Endothelial cell of umbilical vein (primary cell): ENCODE measurements around the gene ZNF740.

Experiments used
- EZH2 ChIP-seq: IDR thresholded peaks from 2 replicates; pipeline ENCODE4 v1.6.1; 2012; ENCODE audit warnings: borderline replicate concordance, low read depth, mild to moderate bottlenecking, moderate library complexity, low read length, inconsistent platforms; ENCODE audit not compliant: severe bottlenecking
- FOS ChIP-seq: IDR thresholded peaks from 2 replicates; pipeline ENCODE4 v1.6.1; 2011; ENCODE audit warnings: mild to moderate bottlenecking, low read length, moderate library complexity, borderline replicate concordance; ENCODE audit not compliant: insufficient read depth
- GATA2 ChIP-seq: IDR thresholded peaks from 2 replicates; pipeline ENCODE4 v1.7.0; 2011; ENCODE audit warnings: low read depth, mild to moderate bottlenecking, moderate library complexity, mixed read lengths, low read length; ENCODE audit not compliant: insufficient read length, insufficient read depth
- JUN ChIP-seq: IDR thresholded peaks from 2 replicates; pipeline ENCODE4 v1.6.1; 2011; ENCODE audit warnings: borderline replicate concordance, low read depth; ENCODE audit not compliant: insufficient read length, insufficient read depth
- MYC ChIP-seq: IDR thresholded peaks from one replicate; pipeline ENCODE4 v1.6.1; 2011; ENCODE audit warnings: mild to moderate bottlenecking, low read depth, low read length
- POLR2A ChIP-seq: IDR thresholded peaks from 2 replicates; pipeline ENCODE4 v1.6.1; 2012; ENCODE audit warnings: low read depth, mild to moderate bottlenecking, control low read depth, low read length
- POLR2AphosphoS5 ChIP-seq: IDR thresholded peaks from 2 replicates; pipeline ENCODE4 v1.6.1; 2012; ENCODE audit warnings: low read depth, mild to moderate bottlenecking, control low read depth, low read length, moderate library complexity; ENCODE audit not compliant: insufficient read depth
- TF ChIP-seq, protein P1 (sequence below), 2 donors: IDR thresholded peaks; 1 replicate in 1 of 2; 2 replicates in 1 of 2; pipeline ENCODE4 v1.5.1; 2011; ENCODE audit warnings: low read length in 2 of 2, mild to moderate bottlenecking in 2 of 2, moderate library complexity in 2 of 2, control low read depth in 1 of 2, inconsistent platforms in 1 of 2, low read depth in 1 of 2; ENCODE audit not compliant: insufficient read depth in 1 of 2; ENCODE audit errors: extremely low read depth in 1 of 2
- TF ChIP-seq, protein P2 (sequence below): IDR thresholded peaks from 2 replicates; pipeline ENCODE4 v1.6.1; 2011; ENCODE audit not compliant: insufficient read depth, insufficient read length

DNA sequence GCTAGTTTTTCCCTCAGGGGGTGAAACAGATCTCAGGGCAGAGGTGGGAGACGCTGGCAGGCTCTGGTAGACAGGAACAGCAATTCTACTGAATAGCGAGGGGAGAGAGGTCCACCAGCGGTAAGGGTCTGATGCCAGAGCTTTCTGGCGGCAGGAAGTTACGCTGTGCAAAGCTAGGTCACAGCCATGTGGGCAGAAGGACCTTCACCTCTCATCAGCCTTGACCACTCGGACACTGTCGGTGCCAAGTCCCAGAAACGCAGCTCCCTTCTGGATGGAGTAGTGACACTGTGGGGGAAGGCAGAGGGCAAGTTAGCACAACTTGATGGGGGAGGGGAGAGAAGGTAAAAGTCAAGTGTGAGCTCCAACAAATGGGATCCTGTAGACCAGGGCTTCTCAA is 10.3 kb upstream of the ZNF740 start:
- TF ChIP-seq, protein P1, sequence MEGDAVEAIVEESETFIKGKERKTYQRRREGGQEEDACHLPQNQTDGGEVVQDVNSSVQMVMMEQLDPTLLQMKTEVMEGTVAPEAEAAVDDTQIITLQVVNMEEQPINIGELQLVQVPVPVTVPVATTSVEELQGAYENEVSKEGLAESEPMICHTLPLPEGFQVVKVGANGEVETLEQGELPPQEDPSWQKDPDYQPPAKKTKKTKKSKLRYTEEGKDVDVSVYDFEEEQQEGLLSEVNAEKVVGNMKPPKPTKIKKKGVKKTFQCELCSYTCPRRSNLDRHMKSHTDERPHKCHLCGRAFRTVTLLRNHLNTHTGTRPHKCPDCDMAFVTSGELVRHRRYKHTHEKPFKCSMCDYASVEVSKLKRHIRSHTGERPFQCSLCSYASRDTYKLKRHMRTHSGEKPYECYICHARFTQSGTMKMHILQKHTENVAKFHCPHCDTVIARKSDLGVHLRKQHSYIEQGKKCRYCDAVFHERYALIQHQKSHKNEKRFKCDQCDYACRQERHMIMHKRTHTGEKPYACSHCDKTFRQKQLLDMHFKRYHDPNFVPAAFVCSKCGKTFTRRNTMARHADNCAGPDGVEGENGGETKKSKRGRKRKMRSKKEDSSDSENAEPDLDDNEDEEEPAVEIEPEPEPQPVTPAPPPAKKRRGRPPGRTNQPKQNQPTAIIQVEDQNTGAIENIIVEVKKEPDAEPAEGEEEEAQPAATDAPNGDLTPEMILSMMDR (IDR thresholded peaks at IDR 0.05; ENCODE audit: extremely low read depth in 1 of 2, insufficient read depth in 1 of 2, low read depth in 1 of 2, low read length in 2 of 2), result no peak
- TF ChIP-seq POLR2A, result no peak
- no peak for TF ChIP-seq EZH2
- TF ChIP-seq, protein P2, sequence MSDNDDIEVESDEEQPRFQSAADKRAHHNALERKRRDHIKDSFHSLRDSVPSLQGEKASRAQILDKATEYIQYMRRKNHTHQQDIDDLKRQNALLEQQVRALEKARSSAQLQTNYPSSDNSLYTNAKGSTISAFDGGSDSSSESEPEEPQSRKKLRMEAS, result no peak
- TF ChIP-seq GATA2, result no peak
- TF ChIP-seq MYC, result no peak
- TF ChIP-seq FOS, result no peak
- TF ChIP-seq POLR2AphosphoS5, result no peak
- no peak for TF ChIP-seq JUN
